IMR-90 (cell line): ENCODE results near the gene PMM2. TPM values are rescaled to one million over a fixed set of nuclear protein-coding genes. Genes with fewer than 3 reads are reported as not detected.

Experiments
- ATAC-seq: fragments of 200-7000 bp; cut with Tn5 transposase; 2 replicates; pipeline ENCODE4 v1.9.1; 2020; ENCODE audit warnings: low read depth, mild to moderate bottlenecking, moderate library complexity
- Bru-seq: library from RNA; stranded (reverse); fragments of 400-500 nt; gene quantifications from one replicate; lab custom pipeline; 2021; lab: Mats Ljungman, UMichigan
- BruChase-seq, 2 experiments: library from RNA; stranded (reverse); fragments of 400-500 nt; gene quantifications; one replicate each; lab custom pipeline; 2021; lab: Mats Ljungman, UMichigan
- BruUV-seq: library from RNA; stranded (reverse); fragments of 400-500 nt; replicated peaks from 2 replicates; lab custom pipeline; 2021; lab: Mats Ljungman, UMichigan
- CTCF ChIA-PET: fragments of 300-600 bp; formaldehyde crosslinking; extraction: SDS; loops from one replicate; lab custom pipeline; 2021; ENCODE audit warnings: antibody characterized with exemption; lab: Yijun Ruan, JAX
- POLR2A ChIA-PET: fragments of 300-600 bp; sonication (Branson Sonifier 250); formaldehyde crosslinking; loops from one replicate; lab custom pipeline; 2022; ENCODE audit warnings: antibody characterized with exemption; ENCODE audit not compliant: unreplicated experiment; lab: Charles Lee
- DNase-seq: peaks from one replicate; pipeline ENCODE4 v3.0.0; 2013
- H2AFZ ChIP-seq: replicated peaks from 2 replicates; pipeline ENCODE3; 2013; ENCODE audit warnings: low read length, mild to moderate bottlenecking; ENCODE audit not compliant: poor library complexity
- H2AK5ac ChIP-seq: 2 replicates; pipeline ENCODE4 v1.6.1; 2013; ENCODE audit warnings: low read depth, low read length, inconsistent platforms
- H2AK9ac ChIP-seq: replicated peaks from 2 replicates; pipeline ENCODE3; 2013; ENCODE audit warnings: mild to moderate bottlenecking, low read depth, low read length, moderate library complexity; ENCODE audit not compliant: poor library complexity
- H2BK120ac ChIP-seq: 2 replicates; pipeline ENCODE4 v1.6.1; 2013; ENCODE audit warnings: low read depth, low read length, inconsistent platforms
- H2BK15ac ChIP-seq: 3 replicates; pipeline ENCODE4 v1.6.1; 2013; ENCODE audit warnings: low read depth, low read length, inconsistent platforms
- H2BK20ac ChIP-seq: 2 replicates; pipeline ENCODE4 v1.6.1; 2013; ENCODE audit warnings: low read depth, mild to moderate bottlenecking, inconsistent platforms, low read length, moderate library complexity
- H2BK5ac ChIP-seq: 2 replicates; pipeline ENCODE4 v1.6.1; 2013; ENCODE audit warnings: mild to moderate bottlenecking, low read depth, low read length, inconsistent platforms; ENCODE audit not compliant: poor library complexity, severe bottlenecking
- H3K14ac ChIP-seq: replicated peaks from 2 replicates; pipeline ENCODE4 v1.6.1; 2013; ENCODE audit warnings: low read depth, low read length, inconsistent platforms
- H3K18ac ChIP-seq: 2 replicates; pipeline ENCODE4 v1.6.1; 2013; ENCODE audit warnings: low read depth, low read length, control low read depth
- H3K23ac ChIP-seq: 2 replicates; pipeline ENCODE4 v1.6.1; 2013; ENCODE audit warnings: low read depth, low read length, inconsistent platforms
- H3K27ac ChIP-seq: 2 replicates; pipeline ENCODE4 v1.5.1; 2013; ENCODE audit warnings: mild to moderate bottlenecking, control low read depth, low read length; ENCODE audit not compliant: insufficient read depth
- H3K27me3 ChIP-seq: 2 replicates; pipeline ENCODE4 v1.6.1; 2013; ENCODE audit warnings: low read length; ENCODE audit not compliant: control insufficient read depth, insufficient read depth
- H3K36me3 ChIP-seq: 2 replicates; pipeline ENCODE4 v1.6.1; 2013; ENCODE audit warnings: low read length, mixed read lengths; ENCODE audit not compliant: control insufficient read depth, insufficient read depth
- H3K4ac ChIP-seq: 2 replicates; pipeline ENCODE4 v1.6.1; 2013; ENCODE audit warnings: low read depth, low read length, inconsistent platforms
- H3K4me1 ChIP-seq: 2 replicates; pipeline ENCODE4 v1.6.1; 2013; ENCODE audit warnings: low read length, mixed read lengths; ENCODE audit not compliant: control insufficient read depth, insufficient read depth
- H3K4me2 ChIP-seq: 2 replicates; pipeline ENCODE4 v1.6.1; 2013; ENCODE audit warnings: low read depth, mild to moderate bottlenecking, control low read depth, low read length, moderate library complexity
- H3K4me3 ChIP-seq: 2 replicates; pipeline ENCODE4 v1.5.1; 2013; ENCODE audit warnings: low read depth, mild to moderate bottlenecking, control low read depth, low read length, moderate library complexity; ENCODE audit not compliant: insufficient read depth
- H3K56ac ChIP-seq: 2 replicates; pipeline ENCODE4 v1.6.1; 2013; ENCODE audit warnings: low read length, inconsistent platforms; ENCODE audit not compliant: insufficient read depth; ENCODE audit errors: extremely low read depth
- H3K79me1 ChIP-seq, 2 experiments: 2 replicates each; pipeline ENCODE4 v1.6.1; 2013; ENCODE audit warnings: low read length in 2 of 2, inconsistent platforms in 1 of 2, low read depth in 1 of 2
- H3K9ac ChIP-seq: 2 replicates; pipeline ENCODE4 v1.6.1; 2013; ENCODE audit warnings: low read depth, low read length, control low read depth
- H3K9me1 ChIP-seq: 2 replicates; pipeline ENCODE4 v1.6.1; 2013; ENCODE audit warnings: low read length, inconsistent platforms; ENCODE audit not compliant: insufficient read depth
- H3K9me3 ChIP-seq: 2 replicates; pipeline ENCODE4 v1.6.1; 2013; ENCODE audit warnings: low read length; ENCODE audit not compliant: control insufficient read depth, insufficient read depth
- H4K20me1 ChIP-seq: 2 replicates; pipeline ENCODE4 v1.6.1; 2013; ENCODE audit warnings: low read length, inconsistent platforms; ENCODE audit not compliant: insufficient read depth
- H4K5ac ChIP-seq: 2 replicates; pipeline ENCODE4 v1.6.1; 2013; ENCODE audit warnings: mild to moderate bottlenecking, low read depth, low read length, control low read depth
- H4K8ac ChIP-seq, 2 experiments: 2 replicates each; pipeline ENCODE4 v1.6.1; 2013; ENCODE audit warnings: low read depth in 2 of 2, low read length in 2 of 2, control low read depth in 1 of 2, inconsistent platforms in 1 of 2
- H4K91ac ChIP-seq: 2 replicates; pipeline ENCODE4 v1.6.1; 2013; ENCODE audit warnings: low read depth, low read length, inconsistent platforms; ENCODE audit not compliant: insufficient read depth
- BHLHE40 ChIP-seq: fragments of 150-350 bp; IDR thresholded peaks from 2 replicates; pipeline ENCODE4 v1.6.1; 2016; ENCODE audit warnings: mild to moderate bottlenecking, low read depth, low read length
- CHD1 ChIP-seq: IDR thresholded peaks from 2 replicates; pipeline ENCODE4 v1.6.1; 2012; ENCODE audit warnings: low read depth, low read length, improper control_type of control experiment
- FOS ChIP-seq: fragments of 150-350 bp; IDR thresholded peaks from 2 replicates; pipeline ENCODE4 v1.6.1; 2016; ENCODE audit warnings: low read depth, low read length
- MAZ ChIP-seq: IDR thresholded peaks from 2 replicates; pipeline ENCODE4 v1.6.1; 2012; ENCODE audit warnings: low read depth, mild to moderate bottlenecking, low read length, improper control_type of control experiment, moderate library complexity, borderline replicate concordance
- MXI1 ChIP-seq: IDR thresholded peaks from 2 replicates; pipeline ENCODE4 v1.6.1; 2012; ENCODE audit warnings: low read depth, mild to moderate bottlenecking, low read length, moderate library complexity, borderline replicate concordance
- NFE2L2 ChIP-seq: fragments of 150-350 bp; IDR thresholded peaks from 2 replicates; pipeline ENCODE4 v1.6.1; 2016; ENCODE audit warnings: low read depth, mild to moderate bottlenecking, low read length
- POLR2A ChIP-seq: IDR thresholded peaks from 2 replicates; pipeline ENCODE4 v1.6.1; 2012; ENCODE audit warnings: mild to moderate bottlenecking, low read depth, low read length
- RCOR1 ChIP-seq: IDR thresholded peaks from 2 replicates; pipeline ENCODE4 v1.6.1; 2012; ENCODE audit warnings: mild to moderate bottlenecking, low read length, improper control_type of control experiment; ENCODE audit not compliant: insufficient replicate concordance
- SMC3 ChIP-seq: fragments of 150-350 bp; IDR thresholded peaks from 2 replicates; pipeline ENCODE4 v1.6.1; 2016; ENCODE audit warnings: low read depth, mild to moderate bottlenecking, antibody characterized with exemption, low read length, moderate library complexity
- WGBS, 2 experiments: methylation state at CpG; one replicate each; pipeline versions ENCODE4 v1.1.5 to v1.1.7; 2013; ENCODE audit warnings: missing lambda C conversion rate in 2 of 2; ENCODE audit not compliant: insufficient read length in 1 of 2; ENCODE audit errors: extremely low coverage in 2 of 2; 5-methylcytosine and 5-hydroxymethylcytosine counted together
- dilution Hi-C: fragments of 300-500 bp; cut with HindIII; formaldehyde crosslinking; loops from one replicate; pipeline ENCODE4 v1.14.3; 2018; ENCODE audit warnings: low sequenced_read_pairs; ENCODE audit not compliant: unreplicated experiment
- in situ Hi-C: fragments of 300-500 bp; cut with MboI; formaldehyde crosslinking; loops from 3 replicates; pipeline ENCODE4 v1.14.3; 2019; ENCODE audit warnings: low sequenced_read_pairs, inconsistent platforms, mixed read lengths
- intact Hi-C: fragments of 100-400 bp; cut with micrococcal nuclease; formaldehyde crosslinking; loops from 2 replicates; pipeline ENCODE4 v1.10.0; 2022
- long read RNA-seq: library from polyadenylated mRNA; unstranded; transcript quantifications from one replicate; pipeline ENCODE4 v2.0.0, GENCODE V29; 2021; ENCODE audit not compliant: unreplicated experiment
- polyA plus RNA-seq, 3 experiments: library from polyadenylated mRNA; depleted of rRNA; stranded (reverse); fragments of >200 nt; gene quantifications; 2 replicates each; pipeline ENCODE4 v1.2.3, GENCODE V29; 2012; ENCODE audit warnings: low replicate concordance in 1 of 3
- total RNA-seq: library from RNA; depleted of rRNA; stranded (reverse); fragments of >200 nt; gene quantifications from 2 replicates; pipeline ENCODE4 v1.2.3, GENCODE V29; 2012; rRNA removed
- TF ChIP-seq, protein P1 (sequence below): fragments of 150-350 bp; IDR thresholded peaks from 2 replicates; pipeline ENCODE4 v1.6.1; 2017; ENCODE audit warnings: mild to moderate bottlenecking, antibody characterized with exemption, low read length, low read depth
- TF ChIP-seq, protein P2 (sequence below): fragments of 150-350 bp; IDR thresholded peaks from 2 replicates; pipeline ENCODE4 v1.6.1; 2016; ENCODE audit warnings: low read depth, mild to moderate bottlenecking, low read length, moderate library complexity, borderline replicate concordance

The PMM2 gene
- total RNA-seq (25.8 and 36.1 TPM in 2 replicates), polyA plus RNA-seq (2012; rRNA removed) (38.8 and 38.9 TPM in 2 replicates), Bru-seq, nascent RNA (percentile 97 among the genes with signal in this experiment), BruChase-seq, experiment 1, labeled RNA remaining after a 6-hour chase (percentile 98 among the genes with signal in this experiment), BruChase-seq, experiment 2, labeled RNA remaining after a 2-hour chase (percentile 98 among the genes with signal in this experiment)
- 18.0 and 30.7 TPM in 2 replicates for polyA plus RNA-seq (2012; cell fraction: cytosol; rRNA removed)
- 34.1 and 50.2 TPM in 2 replicates for polyA plus RNA-seq (2012; cell fraction: nucleus; rRNA removed; ENCODE audit: low replicate concordance)
- long read RNA-seq, full-length matches to known transcripts = 42 of 52 reads
- long read RNA-seq, partial matches to known transcripts = 1 of 52 reads
- long read RNA-seq, other reads (novel, unspliced or antisense) = 9 of 52 reads

DNA sequence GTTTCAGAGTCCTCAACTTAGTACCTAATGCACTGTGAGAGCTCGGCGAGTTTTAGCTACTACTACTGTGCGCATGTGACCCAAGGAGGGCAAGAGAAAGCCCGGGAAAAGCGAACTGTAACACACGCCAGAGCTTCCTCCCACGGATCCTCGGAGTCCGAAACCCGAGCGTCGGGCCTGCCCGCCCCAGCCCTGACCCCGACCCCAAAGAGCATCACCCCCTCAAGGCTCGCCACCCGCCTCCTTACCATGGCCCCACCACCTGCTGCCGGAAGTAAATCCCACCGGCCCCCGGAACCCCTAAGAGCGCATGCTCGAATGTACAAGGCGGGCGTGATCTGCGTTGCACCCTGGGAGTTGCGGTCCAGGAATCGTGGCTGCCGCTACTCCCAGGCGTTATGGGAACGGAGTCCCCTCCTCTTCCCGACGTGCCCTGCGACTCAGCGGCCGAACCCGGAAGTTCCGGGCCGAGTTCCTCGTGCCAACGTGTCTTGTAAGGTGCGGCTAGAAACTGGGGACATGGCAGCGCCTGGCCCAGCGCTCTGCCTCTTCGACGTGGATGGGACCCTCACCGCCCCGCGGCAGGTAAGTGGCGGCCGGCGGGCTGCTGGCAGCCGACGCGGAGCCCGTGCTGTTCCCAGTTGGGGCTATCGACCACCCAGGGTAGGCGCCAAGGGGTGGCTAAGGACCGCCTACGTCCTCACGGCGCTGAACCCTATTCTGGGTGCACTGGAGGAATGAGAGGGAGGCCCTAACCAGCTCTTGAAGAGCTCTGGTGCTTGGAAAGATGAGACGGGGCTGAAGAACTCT is at the start of gene PMM2, which contains the start of gene TMEM186:
PMM2 (plus strand) TSS at position 476 of the 810 bp plus-strand sequence; CDS start at position 520, 44 bp downstream.
TMEM186 (minus strand) TSS at position 276 of the 810 bp plus-strand sequence; CDS start at position 251, 25 bp downstream.
- BruUV-seq = no TSS peak
- H2AK5ac ChIP-seq = peak within 1 kb of the TSS; percentile 87
- in situ Hi-C loops (no loop called here), intact Hi-C loops (loop anchor here (1.0 to 5.0 kb wide), 2 partner anchors 70 to 83 kb away; partner anchors contain the start of gene CARHSP1), dilution Hi-C loops (no loop called here)
- H2BK15ac ChIP-seq = peak within 1 kb of the TSS; percentile 16; the same call in 1 of the 3 replicates
- no peaks in the 10 kb centered on the region for H3K9me3 ChIP-seq
- no peak for TF ChIP-seq RCOR1
- no peak for TF ChIP-seq FOS
- TF ChIP-seq MXI1 = peak; percentile 99
- TF ChIP-seq, protein P1, sequence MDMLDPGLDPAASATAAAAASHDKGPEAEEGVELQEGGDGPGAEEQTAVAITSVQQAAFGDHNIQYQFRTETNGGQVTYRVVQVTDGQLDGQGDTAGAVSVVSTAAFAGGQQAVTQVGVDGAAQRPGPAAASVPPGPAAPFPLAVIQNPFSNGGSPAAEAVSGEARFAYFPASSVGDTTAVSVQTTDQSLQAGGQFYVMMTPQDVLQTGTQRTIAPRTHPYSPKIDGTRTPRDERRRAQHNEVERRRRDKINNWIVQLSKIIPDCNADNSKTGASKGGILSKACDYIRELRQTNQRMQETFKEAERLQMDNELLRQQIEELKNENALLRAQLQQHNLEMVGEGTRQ = peak; percentile 53; the same call in 1 of the 2 replicates
- TF ChIP-seq BHLHE40 = peak; percentile 47; the same call in 1 of the 2 replicates
- TF ChIP-seq, protein P2, sequence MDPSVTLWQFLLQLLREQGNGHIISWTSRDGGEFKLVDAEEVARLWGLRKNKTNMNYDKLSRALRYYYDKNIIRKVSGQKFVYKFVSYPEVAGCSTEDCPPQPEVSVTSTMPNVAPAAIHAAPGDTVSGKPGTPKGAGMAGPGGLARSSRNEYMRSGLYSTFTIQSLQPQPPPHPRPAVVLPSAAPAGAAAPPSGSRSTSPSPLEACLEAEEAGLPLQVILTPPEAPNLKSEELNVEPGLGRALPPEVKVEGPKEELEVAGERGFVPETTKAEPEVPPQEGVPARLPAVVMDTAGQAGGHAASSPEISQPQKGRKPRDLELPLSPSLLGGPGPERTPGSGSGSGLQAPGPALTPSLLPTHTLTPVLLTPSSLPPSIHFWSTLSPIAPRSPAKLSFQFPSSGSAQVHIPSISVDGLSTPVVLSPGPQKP = 0 out of 2 replicates have a peak, but pooled peaks have one; percentile 43
- peak; percentile 94 for TF ChIP-seq MAZ
- TF ChIP-seq NFE2L2 = no peak
- no peak for TF ChIP-seq SMC3
- no peak for TF ChIP-seq CHD1
- peak; percentile 94 for TF ChIP-seq POLR2A
- H2BK20ac ChIP-seq = 0 out of 2 replicates have a peak within 1 kb of the TSS, but pooled peaks have one; percentile 28
- H3K18ac ChIP-seq = peak within 1 kb of the TSS; percentile 25
- H3K9me1 ChIP-seq = peaks cover 8% of the 10 kb centered on the region
- H2AK9ac ChIP-seq = peak within 1 kb of the TSS; percentile 100
- no peaks in the 10 kb centered on the region for H3K27me3 ChIP-seq
- DNase-seq (peak; percentile 95), ATAC-seq (peak; percentile 99)
- H3K27ac ChIP-seq = peak within 1 kb of the TSS; percentile 93
- H4K5ac ChIP-seq = peak within 1 kb of the TSS; percentile 80
- peak within 1 kb of the TSS; percentile 99 for H3K14ac ChIP-seq
- H3K23ac ChIP-seq = peak within 1 kb of the TSS; percentile 90
- H4K20me1 ChIP-seq = peaks cover 32% of the 10 kb centered on the region
- H3K4ac ChIP-seq = peak within 1 kb of the TSS; percentile 93
- H2BK5ac ChIP-seq = peak within 1 kb of the TSS; percentile 90
- ChIA-PET POLR2A (interaction anchor here (0.7 kb wide), 1 partner anchor 13 kb away, joined by 5 read pairs; no protein-coding TSS in a partner anchor), CTCF (interaction anchor here (1.2 kb wide), 2 partner anchors 26 to 133 kb away, joined by 3 read pairs; no protein-coding TSS in a partner anchor)
- peak within 1 kb of the TSS; percentile 95 for H4K91ac ChIP-seq
- H3K79me1 ChIP-seq = peaks cover 18 to 47% of the 10 kb centered on the region in 2 experiments
- H3K36me3 ChIP-seq = peaks cover 11% of the 10 kb centered on the region
- H3K9ac ChIP-seq = peak within 1 kb of the TSS; percentile 90
- WGBS, 2 experiments = 0% methylated on average over 24 of the region's 61 CpGs; no CpG with 5 or more reads in 1 of the 2 experiments
- peak within 1 kb of the TSS; percentile 49 for H2BK120ac ChIP-seq
- H4K8ac ChIP-seq = peak within 1 kb of the TSS; percentile 89 to 96
- peak within 1 kb of the TSS; percentile 81 for H3K56ac ChIP-seq
- H2AFZ ChIP-seq = peak within 1 kb of the TSS; percentile 91
- peak within 1 kb of the TSS; percentile 99 for H3K4me2 ChIP-seq
- peaks cover 7% of the 10 kb centered on the region for H3K4me1 ChIP-seq
- H3K4me3 ChIP-seq = peak within 1 kb of the TSS; percentile 78
